ENCODE measurements around the gene SEMG1.

DNA sequence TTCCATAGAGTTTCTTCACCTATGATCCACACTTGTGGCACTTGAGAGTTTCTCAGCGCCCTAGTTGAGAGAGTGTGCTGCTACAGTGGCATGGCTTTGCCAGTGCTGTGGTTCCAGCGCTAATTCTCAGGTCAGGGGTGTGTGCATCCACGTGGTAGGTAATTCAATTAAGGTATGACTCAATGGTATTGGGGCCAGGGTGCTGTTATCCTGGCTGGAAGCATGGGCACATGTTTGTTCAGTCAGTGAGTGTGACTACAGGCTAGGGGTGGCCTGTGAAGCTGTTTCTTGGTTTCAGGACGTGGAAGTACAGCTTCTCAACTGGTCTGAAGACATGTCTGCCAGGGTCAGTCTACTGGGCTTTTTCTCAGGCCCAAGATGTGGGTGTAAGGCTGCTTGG is 11.3 kb downstream of the SEMG1 start:
- no peak for TF ChIP-seq JUND (IDR thresholded peaks at IDR 0.05)
- TF ChIP-seq, protein P1, sequence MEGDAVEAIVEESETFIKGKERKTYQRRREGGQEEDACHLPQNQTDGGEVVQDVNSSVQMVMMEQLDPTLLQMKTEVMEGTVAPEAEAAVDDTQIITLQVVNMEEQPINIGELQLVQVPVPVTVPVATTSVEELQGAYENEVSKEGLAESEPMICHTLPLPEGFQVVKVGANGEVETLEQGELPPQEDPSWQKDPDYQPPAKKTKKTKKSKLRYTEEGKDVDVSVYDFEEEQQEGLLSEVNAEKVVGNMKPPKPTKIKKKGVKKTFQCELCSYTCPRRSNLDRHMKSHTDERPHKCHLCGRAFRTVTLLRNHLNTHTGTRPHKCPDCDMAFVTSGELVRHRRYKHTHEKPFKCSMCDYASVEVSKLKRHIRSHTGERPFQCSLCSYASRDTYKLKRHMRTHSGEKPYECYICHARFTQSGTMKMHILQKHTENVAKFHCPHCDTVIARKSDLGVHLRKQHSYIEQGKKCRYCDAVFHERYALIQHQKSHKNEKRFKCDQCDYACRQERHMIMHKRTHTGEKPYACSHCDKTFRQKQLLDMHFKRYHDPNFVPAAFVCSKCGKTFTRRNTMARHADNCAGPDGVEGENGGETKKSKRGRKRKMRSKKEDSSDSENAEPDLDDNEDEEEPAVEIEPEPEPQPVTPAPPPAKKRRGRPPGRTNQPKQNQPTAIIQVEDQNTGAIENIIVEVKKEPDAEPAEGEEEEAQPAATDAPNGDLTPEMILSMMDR (IDR thresholded peaks at IDR 0.05; ENCODE audit: low read depth, low read length, missing input control) = no peak
- TF ChIP-seq RXRA (IDR thresholded peaks at IDR 0.05) = no peak
- TF ChIP-seq, protein P2, sequence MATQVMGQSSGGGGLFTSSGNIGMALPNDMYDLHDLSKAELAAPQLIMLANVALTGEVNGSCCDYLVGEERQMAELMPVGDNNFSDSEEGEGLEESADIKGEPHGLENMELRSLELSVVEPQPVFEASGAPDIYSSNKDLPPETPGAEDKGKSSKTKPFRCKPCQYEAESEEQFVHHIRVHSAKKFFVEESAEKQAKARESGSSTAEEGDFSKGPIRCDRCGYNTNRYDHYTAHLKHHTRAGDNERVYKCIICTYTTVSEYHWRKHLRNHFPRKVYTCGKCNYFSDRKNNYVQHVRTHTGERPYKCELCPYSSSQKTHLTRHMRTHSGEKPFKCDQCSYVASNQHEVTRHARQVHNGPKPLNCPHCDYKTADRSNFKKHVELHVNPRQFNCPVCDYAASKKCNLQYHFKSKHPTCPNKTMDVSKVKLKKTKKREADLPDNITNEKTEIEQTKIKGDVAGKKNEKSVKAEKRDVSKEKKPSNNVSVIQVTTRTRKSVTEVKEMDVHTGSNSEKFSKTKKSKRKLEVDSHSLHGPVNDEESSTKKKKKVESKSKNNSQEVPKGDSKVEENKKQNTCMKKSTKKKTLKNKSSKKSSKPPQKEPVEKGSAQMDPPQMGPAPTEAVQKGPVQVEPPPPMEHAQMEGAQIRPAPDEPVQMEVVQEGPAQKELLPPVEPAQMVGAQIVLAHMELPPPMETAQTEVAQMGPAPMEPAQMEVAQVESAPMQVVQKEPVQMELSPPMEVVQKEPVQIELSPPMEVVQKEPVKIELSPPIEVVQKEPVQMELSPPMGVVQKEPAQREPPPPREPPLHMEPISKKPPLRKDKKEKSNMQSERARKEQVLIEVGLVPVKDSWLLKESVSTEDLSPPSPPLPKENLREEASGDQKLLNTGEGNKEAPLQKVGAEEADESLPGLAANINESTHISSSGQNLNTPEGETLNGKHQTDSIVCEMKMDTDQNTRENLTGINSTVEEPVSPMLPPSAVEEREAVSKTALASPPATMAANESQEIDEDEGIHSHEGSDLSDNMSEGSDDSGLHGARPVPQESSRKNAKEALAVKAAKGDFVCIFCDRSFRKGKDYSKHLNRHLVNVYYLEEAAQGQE (IDR thresholded peaks at IDR 0.05) = no peak
- TF ChIP-seq GABPA (IDR thresholded peaks at IDR 0.05 in 1 of 2, conservative IDR thresholded peaks at IDR 0.05 in 1 of 2) = no peak
- TF ChIP-seq, protein P3, sequence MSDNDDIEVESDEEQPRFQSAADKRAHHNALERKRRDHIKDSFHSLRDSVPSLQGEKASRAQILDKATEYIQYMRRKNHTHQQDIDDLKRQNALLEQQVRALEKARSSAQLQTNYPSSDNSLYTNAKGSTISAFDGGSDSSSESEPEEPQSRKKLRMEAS (IDR thresholded peaks at IDR 0.05) = no peak
- TF ChIP-seq HNF4G (IDR thresholded peaks at IDR 0.05) = no peak
- TF ChIP-seq, protein P4, sequence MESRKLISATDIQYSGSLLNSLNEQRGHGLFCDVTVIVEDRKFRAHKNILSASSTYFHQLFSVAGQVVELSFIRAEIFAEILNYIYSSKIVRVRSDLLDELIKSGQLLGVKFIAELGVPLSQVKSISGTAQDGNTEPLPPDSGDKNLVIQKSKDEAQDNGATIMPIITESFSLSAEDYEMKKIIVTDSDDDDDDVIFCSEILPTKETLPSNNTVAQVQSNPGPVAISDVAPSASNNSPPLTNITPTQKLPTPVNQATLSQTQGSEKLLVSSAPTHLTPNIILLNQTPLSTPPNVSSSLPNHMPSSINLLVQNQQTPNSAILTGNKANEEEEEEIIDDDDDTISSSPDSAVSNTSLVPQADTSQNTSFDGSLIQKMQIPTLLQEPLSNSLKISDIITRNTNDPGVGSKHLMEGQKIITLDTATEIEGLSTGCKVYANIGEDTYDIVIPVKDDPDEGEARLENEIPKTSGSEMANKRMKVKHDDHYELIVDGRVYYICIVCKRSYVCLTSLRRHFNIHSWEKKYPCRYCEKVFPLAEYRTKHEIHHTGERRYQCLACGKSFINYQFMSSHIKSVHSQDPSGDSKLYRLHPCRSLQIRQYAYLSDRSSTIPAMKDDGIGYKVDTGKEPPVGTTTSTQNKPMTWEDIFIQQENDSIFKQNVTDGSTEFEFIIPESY (IDR thresholded peaks at IDR 0.05) = no peak
- no peak for TF ChIP-seq YY1 (IDR thresholded peaks at IDR 0.05)
